Stomach (tissue), 9 donors: Measurements from ENCODE around the gene AUNIP. TPM values are rescaled to one million over a fixed set of nuclear protein-coding genes. Genes with fewer than 3 reads are reported as not detected.

Experiments
- DNase-seq, 2 donors: peaks; one replicate each; pipeline versions ENCODE4 v3.0.0 to v3.0.0-alpha.2; 2013 to 2019
- H3K27ac ChIP-seq, 5 donors: fragments of 200-600 bp in 4 of 5; sonication (generic) in 4 of 5; one replicate each; pipeline ENCODE4 v1.5.1; 2013 to 2019; ENCODE audit warnings: mild to moderate bottlenecking in 1 of 5, moderate library complexity in 1 of 5
- H3K27me3 ChIP-seq, 3 donors: fragments of 200-600 bp; sonication (generic); one replicate each; pipeline ENCODE4 v1.5.1; 2017 to 2019; ENCODE audit warnings: mixed run types in 1 of 3
- H3K36me3 ChIP-seq, 4 donors: fragments of 200-600 bp; sonication (generic); 1 replicate in 3 of 4; 2 replicates in 1 of 4; pipeline ENCODE4 v1.5.1; 2016 to 2019
- H3K4me1 ChIP-seq, 4 donors: fragments of 200-600 bp; sonication (generic); one replicate each; pipeline ENCODE4 v1.5.1; 2016 to 2019
- H3K4me3 ChIP-seq, 4 donors: fragments of 200-600 bp; sonication (generic) in 3 of 4; one replicate each; pipeline ENCODE4 v1.5.1; 2016 to 2019; ENCODE audit warnings: mild to moderate bottlenecking in 1 of 4
- H3K9me3 ChIP-seq, 4 donors: fragments of 200-600 bp; sonication (generic); one replicate each; pipeline ENCODE4 v1.5.1; 2016 to 2019
- CTCF ChIP-seq, 7 experiments: fragments of 450-650 bp in 4 of 7; fragments of 200-600 bp in 3 of 7; sonication (generic) in 3 of 7; IDR thresholded peaks; one replicate each; pipeline ENCODE4 v1.5.1; 2016 to 2019; ENCODE audit warnings: antibody characterized with exemption in 7 of 7, control low read depth in 2 of 7, mild to moderate bottlenecking in 1 of 7
- EP300 ChIP-seq: sonication (generic); formaldehyde crosslinking; IDR thresholded peaks from one replicate; pipeline ENCODE4 v1.6.1; 2017; ENCODE audit warnings: antibody characterized with exemption
- POLR2A ChIP-seq, 4 donors: fragments of 450-650 bp; IDR thresholded peaks; one replicate each; pipeline ENCODE4 v1.6.1; 2016; ENCODE audit warnings: antibody characterized with exemption in 4 of 4, control low read depth in 2 of 4, mild to moderate bottlenecking in 1 of 4, moderate library complexity in 1 of 4
- POLR2AphosphoS5 ChIP-seq, 3 donors: sonication (generic); formaldehyde crosslinking; IDR thresholded peaks; one replicate each; pipeline ENCODE4 v1.6.1; 2016; ENCODE audit warnings: antibody characterized with exemption in 3 of 3
- WGBS, 5 donors: extraction: QIAGEN DNeasy Blood & Tissue Kit in 3 of 5; methylation state at CpG; one replicate each; pipeline versions ENCODE4 v1.1.5 to v1.1.7; 2013 to 2018; 5-methylcytosine and 5-hydroxymethylcytosine counted together
- intact Hi-C: fragments of 100-400 bp; cut with DNase I; formaldehyde crosslinking; loops from one replicate; pipeline ENCODE4 v1.15.1; 2023; ENCODE audit warnings: low total_unique reads
- polyA plus RNA-seq, 3 donors: library from polyadenylated mRNA; stranded (reverse); fragments of 200-250 nt; gene quantifications; one replicate each; pipeline ENCODE4 v1.2.3, GENCODE V29; 2013
- total RNA-seq, 5 donors: library from RNA; depleted of rRNA; stranded (reverse); fragments of >200 nt; gene quantifications; one replicate each; pipeline versions ENCODE4 v1.1.0 to v1.2.3, GENCODE V29; 2014 to 2016
- donor health status: healthy with polysubstance abuse.
- donor health status: Bipolar disorder and iron deficiency.
- donor health status: healthy.

AUNIP gene
- total and polyA plus RNA-seq, 8 donors, result 0.68 to 2.8 (median 1.00) TPM; not detected in 3

- no peak for DNase-seq
- H3K4me1 ChIP-seq, result peaks cover 3 to 34% (median 18%) of the 10 kb centered on the region in 4 donors
- peaks cover 49 to 74% (median 67%) of the 10 kb centered on the region in 4 donors for H3K36me3 ChIP-seq
- intact Hi-C loops, result no loop called here
- H3K4me3 ChIP-seq, result no peak overlapping the region
- no peaks in the 10 kb centered on the region for H3K9me3 ChIP-seq
- 91 to 98% (median 95%) methylated on average over 8 to 10 of the region's 10 CpGs for WGBS, 5 donors
- no peak for TF ChIP-seq CTCF (IDR thresholded peaks at IDR 0.05)
- no peak for TF ChIP-seq POLR2A (IDR thresholded peaks at IDR 0.05)
- TF ChIP-seq POLR2AphosphoS5 (IDR thresholded peaks at IDR 0.05), result no peak
- no peak for TF ChIP-seq EP300
- H3K27me3 ChIP-seq, result no peaks in the 10 kb centered on the region
- no peak overlapping the region for H3K27ac ChIP-seq
These were observed 32.7 kb downstream of the AUNIP start for GRCh38 chr1:25826571-25826970.

GRCh38 chr1:25825605-25826004, 33.7 kb downstream of the AUNIP start:
- intact Hi-C loops, result no loop called here

GRCh38 chr1:25821630-25822091, 37.6 kb downstream of the AUNIP start:
- Histone ChIP-seq H3K9me3 (no peaks in the 10 kb centered on the region), H3K4me1 (peaks cover 27 to 67% (median 50%) of the 10 kb centered on the region in 4 donors), H3K36me3 (peaks cover 3 to 26% (median 20%) of the 10 kb centered on the region in 4 donors), H3K4me3 (peak overlapping the region; percentile 75 to 94 (median 87)), H3K27me3 (no peaks in the 10 kb centered on the region), H3K27ac (peak overlapping the region; percentile 87 to 96 (median 95))
- 38 to 68% (median 42%) methylated on average over 5 of the region's 5 CpGs for WGBS, 5 donors
- intact Hi-C loops, result no loop called here
- DNase-seq, result no peak
- TF ChIP-seq CTCF (IDR thresholded peaks at IDR 0.05) (no peak), POLR2AphosphoS5 (IDR thresholded peaks at IDR 0.05) (no peak), EP300 (no peak)

More at GRCh38 chr1:25825605-25826004, 33.7 kb downstream of the AUNIP start:
- Histone ChIP-seq H3K36me3 (peaks cover 40 to 65% (median 58%) of the 10 kb centered on the region in 4 donors), H3K27me3 (no peaks in the 10 kb centered on the region), H3K9me3 (no peaks in the 10 kb centered on the region), H3K4me1 (peaks cover 12 to 44% (median 28%) of the 10 kb centered on the region in 4 donors), H3K4me3 (no peak overlapping the region), H3K27ac (no peak overlapping the region)
- TF ChIP-seq POLR2AphosphoS5 (IDR thresholded peaks at IDR 0.05) (no peak), CTCF (IDR thresholded peaks at IDR 0.05) (no peak), EP300 (no peak), POLR2A (IDR thresholded peaks at IDR 0.05) (no peak)
- DNase-seq, result no peak
- WGBS, 5 donors, result 91 to 94% (median 92%) methylated on average over 2 of the region's 2 CpGs

- TF ChIP-seq EP300, result no peak
- TF ChIP-seq POLR2AphosphoS5 (IDR thresholded peaks at IDR 0.05), result no peak
- no peak for TF ChIP-seq CTCF (IDR thresholded peaks at IDR 0.05)
- TF ChIP-seq POLR2A (IDR thresholded peaks at IDR 0.05), result no peak
- H3K4me1 ChIP-seq, result peaks cover 27 to 67% (median 50%) of the 10 kb centered on the region in 4 donors
- peak overlapping the region; percentile 87 to 96 (median 95) for H3K27ac ChIP-seq
- no peak for DNase-seq
- H3K4me3 ChIP-seq, result peak overlapping the region; percentile 75 to 94 (median 87)
- WGBS, 5 donors, result 29 to 41% (median 31%) methylated on average over 10 of the region's 10 CpGs
- no peaks in the 10 kb centered on the region for H3K27me3 ChIP-seq
- intact Hi-C loops, result no loop called here
- no peaks in the 10 kb centered on the region for H3K9me3 ChIP-seq
- H3K36me3 ChIP-seq, result peaks cover 4 to 26% (median 20%) of the 10 kb centered on the region in 4 donors
These were observed 38.2 kb downstream of the AUNIP start for GRCh38 chr1:25821112-25821476.
